Subcutaneous abdominal adipose tissue (tissue), 5 donors: Measurements from ENCODE around the gene KLHL21.
"Not testable (repeated sequence)": the region's sequence is repeated elsewhere in the genome, so short reads cannot be mapped to it uniquely, and the experiment has no call there.

Experiments used
- H3K27ac ChIP-seq: one replicate; pipeline ENCODE4 v1.7.0; 2013; ENCODE audit warnings: low read depth, mild to moderate bottlenecking, inconsistent platforms, low read length, moderate library complexity
- H3K27me3 ChIP-seq, 5 donors: one replicate each; pipeline ENCODE4 v1.7.0; 2013; ENCODE audit warnings: low read length in 5 of 5, inconsistent platforms in 1 of 5; ENCODE audit not compliant: control insufficient read depth in 5 of 5, insufficient read depth in 4 of 5
- H3K36me3 ChIP-seq, 5 donors: one replicate each; pipeline ENCODE4 v1.7.0; 2013; ENCODE audit warnings: low read length in 5 of 5; ENCODE audit not compliant: control insufficient read depth in 5 of 5, insufficient read depth in 5 of 5
- H3K4me1 ChIP-seq, 5 donors: one replicate each; pipeline ENCODE4 v1.7.0; 2013; ENCODE audit warnings: low read length in 5 of 5, mild to moderate bottlenecking in 3 of 5, moderate library complexity in 1 of 5; ENCODE audit not compliant: control insufficient read depth in 5 of 5, insufficient read depth in 5 of 5
- H3K4me3 ChIP-seq, 5 donors: one replicate each; pipeline ENCODE4 v1.7.0; 2013; ENCODE audit warnings: low read length in 5 of 5, low read depth in 1 of 5
- H3K9ac ChIP-seq, 5 donors: one replicate each; pipeline ENCODE4 v1.7.0; 2013; ENCODE audit warnings: low read length in 5 of 5, mild to moderate bottlenecking in 4 of 5, moderate library complexity in 3 of 5
- H3K9me3 ChIP-seq, 5 donors: one replicate each; pipeline ENCODE4 v1.7.0; 2013; ENCODE audit warnings: low read length in 5 of 5; ENCODE audit not compliant: control insufficient read depth in 5 of 5
- donor health status: healthy.
- donor health status: healthy.
- donor health status: healthy.
- donor health status: healthy.
- donor health status: healthy.

KLHL21 gene

DNA sequence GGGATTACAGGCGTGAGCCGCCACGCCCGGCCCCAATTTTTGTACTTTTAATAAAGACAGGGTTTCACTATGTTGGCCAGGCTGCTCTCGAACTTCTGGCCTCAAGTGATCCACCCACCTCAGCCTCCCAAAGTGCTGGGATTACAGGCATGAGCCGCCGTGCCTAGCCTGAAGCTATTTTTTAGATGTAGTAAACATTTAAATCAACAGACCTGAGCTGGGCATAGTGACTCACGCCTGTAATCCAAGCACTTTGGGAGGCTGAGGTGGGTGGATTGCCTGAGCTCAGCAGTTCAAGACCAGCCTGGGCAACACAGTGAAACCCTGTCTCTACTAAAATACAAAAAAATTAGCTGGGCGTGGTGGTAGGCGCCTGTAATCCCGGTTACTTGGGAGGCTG, 43.5 kb downstream of the KLHL21 start:
- H3K27me3 ChIP-seq, H3K9me3 ChIP-seq, H3K36me3 ChIP-seq, H3K27ac ChIP-seq, H3K4me3 ChIP-seq, H3K9ac ChIP-seq: not testable (repeated sequence)
- peaks cover 5 to 11% (median 11%) of the 10 kb centered on the region in 5 donors for H3K4me1 ChIP-seq

DNA sequence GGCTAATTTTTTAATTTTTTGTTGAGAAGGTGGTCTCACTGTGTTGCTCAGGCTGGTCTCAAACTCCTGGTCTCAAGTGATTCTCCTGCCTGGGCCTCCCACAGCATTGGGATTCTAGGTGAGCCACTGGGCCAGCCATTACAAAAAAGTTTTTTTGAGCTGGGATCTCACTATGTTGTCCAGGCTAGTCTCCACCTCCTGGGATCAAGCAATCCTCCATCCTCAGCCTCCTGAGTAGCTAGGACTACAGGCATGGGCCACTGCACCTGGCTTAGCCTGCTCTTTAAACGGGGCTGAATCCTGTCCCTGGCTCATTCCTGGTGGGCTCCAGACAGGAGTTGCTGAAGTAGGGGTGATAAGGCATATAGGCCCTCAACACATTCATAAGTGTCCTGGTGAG, 45.1 kb downstream of the KLHL21 start:
- Histone ChIP-seq H3K4me3 (no peak overlapping the region), H3K9ac (no peak overlapping the region), H3K27ac (no peak overlapping the region), H3K27me3 (peaks cover 0 to 5% (median 0%) of the 10 kb centered on the region in 5 donors), H3K36me3 (no peaks in the 10 kb centered on the region), H3K9me3 (no peaks in the 10 kb centered on the region), H3K4me1 (peaks cover 9 to 25% (median 24%) of the 10 kb centered on the region in 5 donors)

DNA sequence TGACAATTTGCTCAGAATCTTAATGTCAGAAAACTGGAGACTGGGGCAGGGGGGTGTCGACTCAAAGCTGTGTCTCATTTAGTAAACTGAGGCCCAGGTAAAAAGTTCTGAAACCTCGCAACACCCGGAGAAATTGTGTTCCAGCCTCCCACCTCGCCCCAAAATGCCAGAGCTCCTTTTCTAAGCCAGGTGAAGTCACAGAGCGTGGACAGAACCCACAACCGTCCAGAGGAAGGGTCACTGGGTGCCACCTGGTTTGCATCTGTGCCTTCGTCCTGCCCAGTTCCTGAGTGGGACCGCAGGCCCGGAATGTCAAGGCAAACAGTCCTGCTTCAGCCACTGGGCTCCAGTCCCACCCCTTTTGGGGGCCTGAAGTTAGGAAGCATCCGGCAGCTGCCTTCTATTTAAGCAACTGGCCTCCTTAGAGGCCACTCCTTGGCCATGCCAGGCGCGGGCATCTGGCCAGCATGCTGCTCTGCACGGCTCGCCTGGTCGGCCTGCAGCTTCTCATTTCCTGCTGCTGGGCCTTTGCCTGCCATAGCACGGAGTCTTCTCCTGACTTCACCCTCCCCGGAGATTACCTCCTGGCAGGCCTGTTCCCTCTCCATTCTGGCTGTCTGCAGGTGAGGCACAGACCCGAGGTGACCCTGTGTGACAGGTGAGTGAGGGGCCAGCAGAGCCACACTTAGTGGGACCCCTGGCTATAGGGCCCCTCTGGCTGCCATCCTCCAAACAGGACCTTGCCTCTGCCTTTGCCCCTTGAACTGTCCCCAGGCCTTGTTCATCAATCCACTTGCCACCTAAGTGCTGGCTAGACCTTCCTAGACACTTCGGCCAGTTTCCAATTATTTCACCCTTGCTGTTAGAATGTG, 47.5 kb downstream of the KLHL21 start, which contains the start of gene TAS1R1:
TSS of gene TAS1R1 (plus strand) at position 401 of the 872 bp plus-strand sequence. CDS start at position 468, 67 bp downstream.
- peak within 1 kb of the TSS; percentile 62 for H3K27ac ChIP-seq
- no peaks in the 10 kb centered on the region for H3K9me3 ChIP-seq
- H3K4me1 ChIP-seq: peaks cover 9 to 25% (median 24%) of the 10 kb centered on the region in 5 donors
- H3K27me3 ChIP-seq: no peaks in the 10 kb centered on the region
- peaks cover 0 to 6% (median 0%) of the 10 kb centered on the region in 5 donors for H3K36me3 ChIP-seq
- peak within 1 kb of the TSS; percentile 75 to 97 (median 87) for H3K4me3 ChIP-seq
- H3K9ac ChIP-seq: peak within 1 kb of the TSS in 4 of 5 donors; percentile 95 to 99 (median 98)

DNA sequence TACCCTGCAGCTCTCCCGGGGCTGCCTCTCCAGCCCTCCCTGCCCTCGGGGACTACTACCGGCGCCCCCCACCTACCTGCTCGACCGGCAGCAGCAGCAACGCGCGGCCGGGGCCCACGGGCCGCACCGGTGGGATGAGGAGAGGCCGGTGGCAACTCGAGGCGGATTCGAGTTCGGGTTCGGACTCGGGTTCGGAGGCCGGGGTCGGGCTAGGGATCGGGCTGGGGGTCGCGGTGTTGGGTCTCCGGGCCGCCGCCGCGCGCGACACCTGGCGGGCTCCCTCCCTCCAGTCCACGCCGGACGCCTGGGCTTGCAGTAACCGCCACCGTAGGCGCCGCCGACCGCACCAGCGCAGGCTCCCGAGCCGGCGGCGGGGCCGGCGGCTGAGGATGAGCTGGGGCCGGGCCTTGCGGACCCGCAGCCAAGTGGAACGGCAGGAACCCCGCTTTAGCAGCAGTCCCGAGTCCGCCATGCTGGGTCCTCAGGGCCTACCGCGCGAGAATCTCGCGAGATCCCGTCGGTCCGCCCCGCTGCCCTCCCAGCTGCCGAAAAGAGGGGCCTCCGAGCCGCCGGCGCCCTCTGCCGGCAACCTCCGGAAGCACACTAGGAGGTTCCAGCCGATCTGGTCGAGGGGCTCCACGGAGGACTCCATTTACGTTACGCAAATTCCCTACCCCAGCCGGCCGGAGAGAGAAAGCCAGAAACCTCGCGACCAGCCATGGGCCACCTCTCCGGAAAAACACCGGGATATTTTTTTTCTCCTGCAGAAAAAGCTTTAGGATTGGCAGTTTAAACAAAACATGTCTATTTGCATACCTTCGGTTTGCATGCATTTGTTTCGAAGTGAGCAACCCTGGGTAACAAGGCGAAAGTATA, 48.4 kb downstream of the KLHL21 start, which contains the start of gene NOL9:
TSS of gene NOL9 (minus strand) at position 483 of the 876 bp plus-strand sequence. CDS start at position 472, 11 bp downstream.
- Histone ChIP-seq H3K36me3 (peaks cover 5 to 13% (median 6%) of the 10 kb centered on the region in 5 donors), H3K9ac (peak within 1 kb of the TSS; percentile 68 to 99 (median 98)), H3K9me3 (no peaks in the 10 kb centered on the region), H3K27me3 (no peaks in the 10 kb centered on the region), H3K4me1 (peaks cover 9 to 25% (median 24%) of the 10 kb centered on the region in 5 donors), H3K27ac (peak within 1 kb of the TSS; percentile 62), H3K4me3 (peak within 1 kb of the TSS; percentile 77 to 97 (median 87))

DNA sequence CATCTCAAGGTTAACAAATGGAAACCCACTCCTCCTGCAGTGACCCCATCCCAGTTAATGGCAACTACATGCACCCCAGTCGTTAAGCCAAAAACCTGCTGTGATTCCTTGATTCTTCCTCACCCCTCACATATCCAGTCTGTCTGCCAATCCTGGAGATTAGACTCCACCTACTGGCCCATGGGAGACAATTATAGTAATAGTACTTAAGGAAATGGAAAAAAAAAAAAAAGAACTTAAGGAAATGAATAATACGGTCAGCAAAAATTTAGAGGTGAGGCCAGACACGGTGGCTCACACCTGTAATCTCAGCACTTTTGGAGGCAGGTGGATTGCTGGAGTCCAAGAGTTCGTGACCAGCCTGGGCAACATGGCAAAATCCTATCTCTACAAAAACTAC, 55.4 kb downstream of the KLHL21 start:
- Histone ChIP-seq H3K27me3 (no peaks in the 10 kb centered on the region), H3K4me1 (peaks cover 0 to 31% (median 6%) of the 10 kb centered on the region in 5 donors), H3K4me3 (no peak overlapping the region), H3K27ac (peak overlapping the region; percentile 18), H3K9ac (no peak overlapping the region), H3K9me3 (no peaks in the 10 kb centered on the region), H3K36me3 (peaks cover 19 to 74% (median 55%) of the 10 kb centered on the region in 5 donors)

DNA sequence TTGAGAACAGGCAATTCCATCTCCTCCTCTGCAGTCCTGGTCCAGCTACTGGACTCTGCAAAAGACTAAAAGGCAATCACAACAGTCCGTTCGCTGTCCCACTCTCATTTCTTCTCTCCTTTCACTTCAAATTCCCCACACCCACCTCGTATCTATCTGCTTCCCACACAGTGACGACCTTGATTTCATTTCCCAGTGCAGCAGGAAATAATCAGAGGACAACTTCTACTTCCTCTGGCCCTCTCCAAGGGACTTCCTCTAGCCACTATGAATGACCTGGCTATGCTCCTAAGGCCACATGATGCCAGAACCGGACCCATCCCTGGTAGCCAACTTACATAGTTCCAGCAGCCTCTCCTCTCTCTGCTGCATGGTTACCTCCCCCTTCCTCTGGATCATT, 56.3 kb downstream of the KLHL21 start:
- H3K36me3 ChIP-seq: peaks cover 19 to 80% (median 57%) of the 10 kb centered on the region in 5 donors

DNA sequence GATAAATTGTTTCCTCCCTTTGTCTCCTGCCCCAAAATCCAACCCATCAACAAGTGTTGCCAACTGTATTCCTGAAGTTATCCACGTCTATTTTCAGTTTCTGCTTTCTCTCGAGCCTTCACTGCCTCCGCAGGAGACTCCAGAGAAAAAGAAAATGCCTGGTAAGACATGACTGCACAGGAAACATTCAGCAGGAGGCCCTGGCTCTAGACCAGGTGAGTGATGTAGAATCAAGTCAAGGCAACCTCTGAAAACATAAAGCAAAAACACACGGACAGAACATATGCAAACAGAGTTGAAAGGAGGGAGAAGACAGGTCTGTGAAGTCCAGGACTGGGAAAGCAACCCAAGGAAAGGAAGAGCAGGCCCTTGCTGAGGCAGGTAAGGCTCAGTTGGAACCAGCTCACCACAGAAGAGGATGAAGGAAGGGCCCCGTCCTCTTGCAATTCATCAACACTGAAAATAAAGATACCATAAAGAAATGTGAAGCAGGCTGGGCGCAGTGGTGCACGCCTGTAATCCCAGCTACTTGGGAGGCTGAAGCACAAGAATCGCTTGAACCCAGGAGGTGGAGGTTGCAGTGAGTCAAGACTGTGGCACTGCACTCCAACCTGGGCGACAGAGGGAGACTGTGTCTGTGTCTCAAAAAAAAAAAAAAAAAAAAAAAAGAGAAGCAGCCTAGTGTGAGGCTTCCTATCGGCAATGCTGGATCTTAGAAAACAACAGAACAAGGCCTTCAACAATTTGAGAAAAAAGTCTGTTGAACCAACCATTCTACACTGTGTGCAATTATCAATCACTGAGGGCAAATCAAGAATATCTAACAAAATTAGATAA, 57.2 kb downstream of the KLHL21 start:
- Histone ChIP-seq H3K9me3 (no peaks in the 10 kb centered on the region), H3K27me3 (no peaks in the 10 kb centered on the region), H3K27ac (no peak overlapping the region), H3K36me3 (peaks cover 19 to 88% (median 58%) of the 10 kb centered on the region in 5 donors), H3K9ac (no peak overlapping the region), H3K4me1 (peaks cover 0 to 31% (median 6%) of the 10 kb centered on the region in 5 donors), H3K4me3 (no peak overlapping the region)

More for the DNA sequence above, 56.3 kb downstream of the KLHL21 start:
- Histone ChIP-seq H3K4me3 (peak overlapping the region in 1 of 5 donors; percentile 28), H3K27ac (no peak overlapping the region), H3K4me1 (peaks cover 0 to 31% (median 6%) of the 10 kb centered on the region in 5 donors), H3K9me3 (no peaks in the 10 kb centered on the region), H3K9ac (peak overlapping the region in 1 of 5 donors; percentile 42), H3K27me3 (no peaks in the 10 kb centered on the region)

DNA sequence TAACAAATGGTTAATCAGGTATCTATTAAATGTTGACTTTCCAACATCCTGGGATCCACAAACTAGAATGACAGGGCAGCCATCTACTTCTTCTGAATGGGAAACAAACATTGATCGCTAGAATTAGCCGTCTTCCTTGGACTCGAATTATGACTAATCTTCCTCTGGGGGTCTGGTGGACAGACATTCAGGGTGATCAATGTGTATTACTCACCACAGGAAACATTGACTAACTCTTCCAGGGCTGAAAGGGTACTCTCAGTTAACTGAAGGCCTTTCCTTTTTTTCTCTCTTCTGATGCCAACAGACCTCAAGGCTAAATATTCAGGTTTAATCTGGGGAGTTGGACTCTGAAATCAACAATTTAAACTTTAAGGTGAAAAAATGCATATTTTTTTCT, 57.8 kb downstream of the KLHL21 start:
- H3K4me3 ChIP-seq: no peak overlapping the region
- no peaks in the 10 kb centered on the region for H3K27me3 ChIP-seq
- H3K4me1 ChIP-seq: peaks cover 0 to 31% (median 6%) of the 10 kb centered on the region in 5 donors
- no peak overlapping the region for H3K27ac ChIP-seq
- H3K9me3 ChIP-seq: no peaks in the 10 kb centered on the region
- no peak overlapping the region for H3K9ac ChIP-seq
- H3K36me3 ChIP-seq: peaks cover 19 to 84% (median 55%) of the 10 kb centered on the region in 5 donors
